22Rv1 (cell line): ENCODE measurements around the gene OR6B2.

Experiments used
- CTCF ChIP-seq: fragments of 450-650 bp; IDR thresholded peaks from 2 replicates; pipeline ENCODE4 v1.5.1; 2017; ENCODE audit warnings: mild to moderate bottlenecking
- ZFX ChIP-seq: fragments of 450-650 bp; IDR thresholded peaks from 2 replicates; pipeline ENCODE4 v1.6.1; 2017; ENCODE audit warnings: antibody characterized with exemption, borderline replicate concordance

GRCh38 chr2:240077442-240077841, 47.2 kb upstream of the OR6B2 start:
- no peak for TF ChIP-seq CTCF
- TF ChIP-seq ZFX: no peak
